Neuronal stem cell (in vitro differentiated cells): ENCODE results near the gene SMIM26.

Experiments used
- DNase-seq: peaks from one replicate; pipeline ENCODE4 v3.0.0-alpha.2; 2013; ENCODE audit warnings: low spot score
- H2AFZ ChIP-seq: one replicate; pipeline ENCODE4 v1.6.1; 2013; ENCODE audit warnings: mild to moderate bottlenecking, low read length, inconsistent platforms
- H2AK5ac ChIP-seq: 2 replicates; pipeline ENCODE4 v1.6.1; 2013; ENCODE audit warnings: low read depth, mild to moderate bottlenecking, inconsistent platforms, low read length, moderate library complexity, mixed read lengths
- H2BK120ac ChIP-seq: 2 replicates; pipeline ENCODE4 v1.6.1; 2013; ENCODE audit warnings: low read depth, mild to moderate bottlenecking, inconsistent platforms, low read length, moderate library complexity, mixed read lengths
- H2BK12ac ChIP-seq: one replicate; pipeline ENCODE4 v1.6.1; 2013; ENCODE audit warnings: low read length, inconsistent platforms
- H2BK15ac ChIP-seq: 2 replicates; pipeline ENCODE4 v1.6.1; 2013; ENCODE audit warnings: mild to moderate bottlenecking, low read length, inconsistent platforms, mixed read lengths
- H2BK5ac ChIP-seq: one replicate; pipeline ENCODE4 v1.6.1; 2013; ENCODE audit warnings: inconsistent platforms, mild to moderate bottlenecking, low read length, moderate library complexity
- H3K14ac ChIP-seq: one replicate; pipeline ENCODE4 v1.6.1; 2013; ENCODE audit warnings: low read length, inconsistent platforms
- H3K18ac ChIP-seq: 2 replicates; pipeline ENCODE4 v1.6.1; 2013; ENCODE audit warnings: low read length, inconsistent platforms
- H3K23ac ChIP-seq: 2 replicates; pipeline ENCODE4 v1.6.1; 2013; ENCODE audit warnings: low read depth, mild to moderate bottlenecking, mixed read lengths, low read length, inconsistent platforms; ENCODE audit not compliant: poor library complexity
- H3K27ac ChIP-seq: replicated peaks from 3 replicates; pipeline ENCODE4 v1.5.1; 2013; ENCODE audit warnings: low read length, inconsistent platforms
- H3K27me3 ChIP-seq, 3 experiments: 2 replicates each; pipeline ENCODE4 v1.6.1; 2013; ENCODE audit warnings: low read length in 3 of 3, mild to moderate bottlenecking in 2 of 3, inconsistent platforms in 1 of 3, low read depth in 1 of 3, mixed read lengths in 1 of 3, moderate library complexity in 1 of 3; ENCODE audit not compliant: control insufficient read depth in 3 of 3, insufficient read depth in 3 of 3
- H3K36me3 ChIP-seq, 2 donors: replicated peaks in 1 of 2; 2 replicates each; pipeline ENCODE4 v1.6.1; 2013; ENCODE audit warnings: low read length in 2 of 2; ENCODE audit not compliant: control insufficient read depth in 2 of 2, insufficient read depth in 2 of 2
- H3K4ac ChIP-seq: 2 replicates; pipeline ENCODE4 v1.6.1; 2013; ENCODE audit warnings: inconsistent platforms, mild to moderate bottlenecking, low read length, moderate library complexity
- H3K4me1 ChIP-seq, 2 donors: 1 replicate in 1 of 2; 2 replicates in 1 of 2; pipeline ENCODE4 v1.6.1; 2013; ENCODE audit warnings: low read length in 2 of 2, low read depth in 1 of 2; ENCODE audit not compliant: control insufficient read depth in 2 of 2, insufficient read depth in 1 of 2
- H3K4me2 ChIP-seq: one replicate; pipeline ENCODE4 v1.6.1; 2013; ENCODE audit warnings: mild to moderate bottlenecking, low read length, inconsistent platforms; ENCODE audit not compliant: insufficient read depth, poor library complexity, severe bottlenecking
- H3K4me3 ChIP-seq, 2 donors: 2 replicates each; pipeline ENCODE4 v1.5.1; 2013; ENCODE audit warnings: low read length in 2 of 2, mild to moderate bottlenecking in 2 of 2, inconsistent platforms in 1 of 2, moderate library complexity in 1 of 2
- H3K79me1 ChIP-seq: one replicate; pipeline ENCODE4 v1.6.1; 2013; ENCODE audit warnings: low read depth, mild to moderate bottlenecking, inconsistent platforms, low read length, moderate library complexity
- H3K9ac ChIP-seq: one replicate; pipeline ENCODE4 v1.6.1; 2013; ENCODE audit warnings: mild to moderate bottlenecking, low read depth, low read length, inconsistent platforms; ENCODE audit not compliant: poor library complexity
- H3K9me3 ChIP-seq, 2 donors: replicated peaks in 1 of 2; 2 replicates each; pipeline versions ENCODE3 to v1.6.1; 2013; ENCODE audit warnings: low read length in 2 of 2, mild to moderate bottlenecking in 2 of 2, inconsistent platforms in 1 of 2, low read depth in 1 of 2, mixed read lengths in 1 of 2, moderate library complexity in 1 of 2; ENCODE audit not compliant: control insufficient read depth in 2 of 2, insufficient read depth in 1 of 2
- H4K8ac ChIP-seq: one replicate; pipeline ENCODE4 v1.6.1; 2013; ENCODE audit warnings: low read depth, mild to moderate bottlenecking, inconsistent platforms, low read length, moderate library complexity
- H4K91ac ChIP-seq: one replicate; pipeline ENCODE4 v1.6.1; 2013; ENCODE audit warnings: low read length, low read depth, mild to moderate bottlenecking, inconsistent platforms; ENCODE audit not compliant: poor library complexity
- WGBS, 2 donors: extraction: QIAGEN DNeasy Blood & Tissue Kit; methylation state at CpG; one replicate each; pipeline ENCODE4 v1.1.7; 2013; ENCODE audit warnings: missing lambda C conversion rate in 2 of 2, mixed read lengths in 1 of 2; ENCODE audit not compliant: insufficient read length in 2 of 2, insufficient replicate concordance in 1 of 2; ENCODE audit errors: extremely low coverage in 2 of 2; 5-methylcytosine and 5-hydroxymethylcytosine counted together

The SMIM26 gene

DNA sequence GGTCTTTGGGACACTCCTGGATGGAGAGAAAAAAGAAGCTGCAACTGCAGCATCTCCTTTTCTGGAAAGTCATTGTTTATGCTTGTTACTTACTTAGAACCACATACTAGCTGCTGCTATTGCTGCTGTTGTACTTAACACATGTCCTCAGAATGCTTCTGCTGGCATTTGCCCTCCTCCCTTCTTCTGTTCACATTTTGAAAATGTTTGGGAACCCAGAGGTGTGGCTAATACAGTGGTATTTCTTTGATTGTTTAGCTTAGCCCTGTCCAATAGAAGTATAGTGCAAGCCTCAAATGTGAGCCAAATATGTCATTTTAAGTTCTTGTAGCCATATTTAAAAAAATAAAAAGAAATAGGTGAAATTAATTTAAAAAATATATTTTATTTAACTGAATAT is 29.0 kb downstream of the SMIM26 start:
- no peak overlapping the region for H2AK5ac ChIP-seq
- no peak for DNase-seq
- H3K14ac ChIP-seq: no peak overlapping the region
- no peak overlapping the region for H2BK120ac ChIP-seq
- no peak overlapping the region for H4K91ac ChIP-seq
- no peak overlapping the region for H3K4me2 ChIP-seq
- no peak overlapping the region for H4K8ac ChIP-seq
- H3K9me3 ChIP-seq: peaks cover 2 to 19% of the 10 kb centered on the region in 2 donors
- no peak overlapping the region for H3K23ac ChIP-seq
- peaks cover 8 to 58% of the 10 kb centered on the region in 2 donors for H3K36me3 ChIP-seq
- no peak overlapping the region for H2BK12ac ChIP-seq
- no peak overlapping the region for H3K18ac ChIP-seq
- H2BK15ac ChIP-seq: no peak overlapping the region
- no peak overlapping the region for H3K4ac ChIP-seq
- no peak overlapping the region for H3K27ac ChIP-seq
- no peak overlapping the region for H3K4me3 ChIP-seq
- no peak overlapping the region for H3K9ac ChIP-seq
- H2AFZ ChIP-seq: no peak overlapping the region
- no peaks in the 10 kb centered on the region for H3K27me3 ChIP-seq
- H2BK5ac ChIP-seq: no peak overlapping the region
- no peaks in the 10 kb centered on the region for H3K79me1 ChIP-seq
- H3K4me1 ChIP-seq: no peaks in the 10 kb centered on the region

DNA sequence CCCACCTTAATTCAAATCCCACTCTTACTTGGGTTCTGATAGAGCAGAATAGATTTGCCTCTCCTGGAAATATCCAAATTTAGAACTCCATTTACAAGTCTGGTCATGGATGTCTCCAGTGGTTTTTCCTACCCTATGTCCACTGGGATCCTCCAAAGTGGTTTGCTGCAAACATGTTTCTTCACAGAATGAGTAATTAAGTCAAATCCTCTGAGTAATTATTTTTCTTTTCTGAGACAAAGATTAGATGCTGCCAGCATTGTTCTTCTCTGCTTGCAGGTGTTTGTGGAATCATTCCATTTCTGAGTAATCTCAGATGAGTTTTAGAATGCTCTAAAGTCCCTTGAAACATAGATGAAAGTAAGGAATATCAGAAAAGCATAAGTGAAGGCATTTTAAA is 42.5 kb downstream of the SMIM26 start:
- no peaks in the 10 kb centered on the region for H3K79me1 ChIP-seq
- H2BK5ac ChIP-seq: no peak overlapping the region
- no peak overlapping the region for H3K23ac ChIP-seq
- H4K91ac ChIP-seq: no peak overlapping the region
- DNase-seq: no peak
- H3K9ac ChIP-seq: no peak overlapping the region
- H3K36me3 ChIP-seq: peaks cover 0 to 25% of the 10 kb centered on the region in 2 donors
- no peak overlapping the region for H4K8ac ChIP-seq
- H3K14ac ChIP-seq: no peak overlapping the region
- no peak overlapping the region for H3K4me3 ChIP-seq
- no peak overlapping the region for H2BK120ac ChIP-seq
- no peaks in the 10 kb centered on the region for H3K4me1 ChIP-seq
- no peak overlapping the region for H3K27ac ChIP-seq
- no peaks in the 10 kb centered on the region for H3K27me3 ChIP-seq
- no peak overlapping the region for H2AK5ac ChIP-seq
- no peak overlapping the region for H2BK12ac ChIP-seq
- no peak overlapping the region for H2BK15ac ChIP-seq
- H3K4me2 ChIP-seq: no peak overlapping the region
- H3K18ac ChIP-seq: no peak overlapping the region
- no peaks in the 10 kb centered on the region for H3K9me3 ChIP-seq
- no peak overlapping the region for H3K4ac ChIP-seq
- H2AFZ ChIP-seq: no peak overlapping the region

DNA sequence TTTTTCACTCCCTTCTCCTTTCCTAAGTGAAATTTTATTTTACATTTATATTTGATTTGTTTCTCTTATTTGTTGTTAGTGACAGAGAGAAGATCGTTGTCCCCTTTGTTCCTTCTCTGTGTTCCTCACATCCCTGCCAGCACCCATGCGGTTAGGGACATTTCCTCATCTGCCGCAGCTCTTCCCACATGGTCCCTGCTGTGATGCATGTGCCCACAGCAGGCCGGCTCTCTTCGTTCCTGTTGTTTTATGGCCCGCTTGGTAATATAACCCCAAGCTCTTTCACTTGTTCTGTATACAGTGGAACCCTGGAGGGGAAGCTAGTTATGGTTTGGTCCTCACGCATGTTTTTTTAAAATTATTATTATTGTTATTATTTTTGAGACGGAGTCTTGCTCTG is 44.3 kb downstream of the SMIM26 start:
- Histone ChIP-seq H3K14ac (no peak overlapping the region), H2AFZ (no peak overlapping the region), H3K36me3 (peaks cover 0 to 25% of the 10 kb centered on the region in 2 donors), H3K27ac (no peak overlapping the region), H3K4me2 (no peak overlapping the region), H2AK5ac (no peak overlapping the region), H2BK15ac (no peak overlapping the region), H4K91ac (no peak overlapping the region), H3K18ac (no peak overlapping the region), H3K4me1 (no peaks in the 10 kb centered on the region), H3K23ac (no peak overlapping the region), H3K4me3 (no peak overlapping the region), H3K27me3 (no peaks in the 10 kb centered on the region), H3K9me3 (no peaks in the 10 kb centered on the region), H2BK12ac (no peak overlapping the region), H3K4ac (no peak overlapping the region), H4K8ac (no peak overlapping the region), H3K9ac (no peak overlapping the region), H2BK120ac (no peak overlapping the region), H2BK5ac (no peak overlapping the region), H3K79me1 (no peaks in the 10 kb centered on the region)
- no CpG with 5 or more reads among the region's 8 CpGs for WGBS, 2 donors
- DNase-seq: no peak

DNA sequence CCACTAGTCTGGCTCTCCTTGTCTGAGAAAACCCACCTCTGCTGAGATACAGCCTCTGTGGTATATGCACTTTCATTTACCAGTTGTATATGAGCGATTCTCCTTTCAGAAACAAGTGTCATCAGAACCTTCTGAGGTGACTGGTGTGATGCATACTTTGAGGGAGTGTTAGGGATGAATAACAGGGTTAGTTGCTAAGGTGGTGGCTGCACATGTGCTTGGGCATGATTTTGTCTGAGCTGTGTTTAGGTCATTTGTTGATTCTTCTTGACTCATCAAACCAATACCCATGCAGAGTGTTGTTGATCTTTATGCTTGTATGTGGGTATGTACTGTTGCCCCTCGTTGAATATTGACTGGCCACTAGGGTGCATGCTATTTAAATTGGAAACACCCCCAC is 46.3 kb downstream of the SMIM26 start:
- Histone ChIP-seq H3K27me3 (no peaks in the 10 kb centered on the region), H3K4ac (no peak overlapping the region), H2BK120ac (no peak overlapping the region), H4K8ac (no peak overlapping the region), H2BK12ac (no peak overlapping the region), H3K79me1 (no peaks in the 10 kb centered on the region), H3K9ac (no peak overlapping the region), H3K4me2 (no peak overlapping the region), H3K4me1 (no peaks in the 10 kb centered on the region), H3K9me3 (peaks cover 0 to 2% of the 10 kb centered on the region in 2 donors), H2BK5ac (no peak overlapping the region), H3K18ac (no peak overlapping the region), H3K23ac (no peak overlapping the region), H4K91ac (no peak overlapping the region), H3K14ac (no peak overlapping the region), H2BK15ac (no peak overlapping the region), H3K27ac (no peak overlapping the region), H2AFZ (no peak overlapping the region), H3K4me3 (no peak overlapping the region), H2AK5ac (no peak overlapping the region), H3K36me3 (peaks cover 0 to 28% of the 10 kb centered on the region in 2 donors)
- no peak for DNase-seq
- WGBS, 2 donors: no CpG with 5 or more reads among the region's 2 CpGs
